ENCODE measurements around the gene EEPD1.
"Not testable (repeated sequence)": the region's sequence is repeated elsewhere in the genome, so short reads cannot be mapped to it uniquely, and the experiment has no call there.

Gene EEPD1

GRCh38 chr7:36129048-36129534 is 24.0 kb upstream of the EEPD1 start:
- DNase-seq = no peak

- no peak for DNase-seq
Measured at GRCh38 chr7:36130236-36130945, 22.7 kb upstream of the EEPD1 start.

- DNase-seq = no peak
Measured at GRCh38 chr7:36131026-36131425, 22.0 kb upstream of the EEPD1 start.

GRCh38 chr7:36131499-36131898 is 21.6 kb upstream of the EEPD1 start:
- no peak for DNase-seq

- DNase-seq = no peak
Measured at GRCh38 chr7:36132012-36132411, 21.0 kb upstream of the EEPD1 start.

- no peak for DNase-seq
Measured at GRCh38 chr7:36135700-36136099, 17.4 kb upstream of the EEPD1 start.

GRCh38 chr7:36137258-36137657 is 15.8 kb upstream of the EEPD1 start:
- no peak for DNase-seq

GRCh38 chr7:36137754-36138153 is 15.3 kb upstream of the EEPD1 start:
- no peak for DNase-seq

GRCh38 chr7:36138209-36138608 is 14.8 kb upstream of the EEPD1 start:
- DNase-seq = no peak

- DNase-seq = no peak
Measured at GRCh38 chr7:36141351-36141750, 11.7 kb upstream of the EEPD1 start.

GRCh38 chr7:36141850-36142249 is 11.2 kb upstream of the EEPD1 start:
- DNase-seq = no peak

GRCh38 chr7:36144189-36144588 is 8.9 kb upstream of the EEPD1 start:
- DNase-seq = no peak

GRCh38 chr7:36145686-36146085 is 7.4 kb upstream of the EEPD1 start:
- DNase-seq = no peak

- no peak for DNase-seq
Measured at GRCh38 chr7:36147361-36147760, 5.7 kb upstream of the EEPD1 start.

- no peak for DNase-seq
Measured at GRCh38 chr7:36148422-36149065, 4.5 kb upstream of the EEPD1 start.

- not testable (repeated sequence) for DNase-seq
Measured at GRCh38 chr7:36149240-36149639, 3.8 kb upstream of the EEPD1 start.

GRCh38 chr7:36149694-36150452 is 3.2 kb upstream of the EEPD1 start:
- DNase-seq = no peak

- DNase-seq = peak; percentile 13
Measured at GRCh38 chr7:36151921-36152755, 916 bp upstream of the EEPD1 start.

GRCh38 chr7:36153571-36154097 is 580 bp downstream of the EEPD1 start:
- no peak for DNase-seq

GRCh38 chr7:36154255-36155212 is 1.5 kb downstream of the EEPD1 start:
- DNase-seq = peak; percentile 47

- peak; percentile 48 for DNase-seq
Measured at GRCh38 chr7:36155811-36156361, 2.8 kb downstream of the EEPD1 start.
